ENCODE results near the gene ZNF394.

ZNF394 gene

DNA sequence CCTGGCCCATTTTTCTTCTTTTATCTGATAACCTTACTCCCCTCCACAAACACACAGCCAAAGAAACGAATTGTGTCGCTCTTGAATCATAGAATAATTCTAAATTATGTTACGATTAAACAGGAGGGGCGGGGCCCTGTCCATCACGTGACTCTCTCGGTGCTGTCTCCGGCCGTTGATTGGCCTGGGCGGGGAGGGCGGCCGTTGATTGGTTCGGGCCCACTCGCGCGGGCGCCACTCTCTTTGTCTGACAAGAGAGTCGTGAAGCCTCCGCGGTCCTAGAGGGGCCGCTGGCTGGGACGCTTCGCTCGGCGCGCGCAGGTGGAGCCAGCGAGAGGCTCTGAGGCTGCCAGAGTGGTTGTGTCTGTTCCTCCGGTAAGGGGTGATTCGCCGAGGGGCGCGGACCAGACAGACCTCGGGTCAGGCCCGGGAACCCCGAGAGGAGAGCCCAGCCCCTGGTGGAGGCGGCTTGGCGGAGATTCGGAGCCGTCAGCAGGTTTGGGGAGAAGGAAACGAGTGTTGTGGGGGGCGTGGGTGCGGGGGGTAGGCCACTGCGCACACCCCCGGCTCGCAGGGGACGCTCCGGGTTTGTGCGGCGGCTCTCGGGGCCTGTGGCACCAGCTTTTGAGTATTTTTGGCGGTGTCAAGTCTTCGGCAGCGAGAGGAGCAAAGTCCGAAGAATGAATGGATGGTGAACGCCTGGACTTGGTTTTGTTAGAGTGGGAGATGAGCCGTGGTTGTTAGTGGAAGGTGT, 27.3 kb downstream of the ZNF394 start, which contains the start of gene ZNF789:
Gene ZNF789, plus strand, starts transcription at position 330 of the 754 bp plus-strand sequence. CDS start 3,567 bp downstream, outside the sequence.
- Histone ChIP-seq H3K36me3 (peaks cover 12% of the 10 kb centered on the region), H3K27ac (peak within 1 kb of the TSS; percentile 95), H3K27me3 (ENCODE audit: insufficient read depth, low read depth, severe bottlenecking) (no peaks in the 10 kb centered on the region), H3K9me3 (ENCODE audit: severe bottlenecking) (no peaks in the 10 kb centered on the region), H3K4me3 (ENCODE audit: low read depth, low read length) (peak within 1 kb of the TSS; percentile 95)
- peak; percentile 97 for DNase-seq
- TF ChIP-seq, protein P1, sequence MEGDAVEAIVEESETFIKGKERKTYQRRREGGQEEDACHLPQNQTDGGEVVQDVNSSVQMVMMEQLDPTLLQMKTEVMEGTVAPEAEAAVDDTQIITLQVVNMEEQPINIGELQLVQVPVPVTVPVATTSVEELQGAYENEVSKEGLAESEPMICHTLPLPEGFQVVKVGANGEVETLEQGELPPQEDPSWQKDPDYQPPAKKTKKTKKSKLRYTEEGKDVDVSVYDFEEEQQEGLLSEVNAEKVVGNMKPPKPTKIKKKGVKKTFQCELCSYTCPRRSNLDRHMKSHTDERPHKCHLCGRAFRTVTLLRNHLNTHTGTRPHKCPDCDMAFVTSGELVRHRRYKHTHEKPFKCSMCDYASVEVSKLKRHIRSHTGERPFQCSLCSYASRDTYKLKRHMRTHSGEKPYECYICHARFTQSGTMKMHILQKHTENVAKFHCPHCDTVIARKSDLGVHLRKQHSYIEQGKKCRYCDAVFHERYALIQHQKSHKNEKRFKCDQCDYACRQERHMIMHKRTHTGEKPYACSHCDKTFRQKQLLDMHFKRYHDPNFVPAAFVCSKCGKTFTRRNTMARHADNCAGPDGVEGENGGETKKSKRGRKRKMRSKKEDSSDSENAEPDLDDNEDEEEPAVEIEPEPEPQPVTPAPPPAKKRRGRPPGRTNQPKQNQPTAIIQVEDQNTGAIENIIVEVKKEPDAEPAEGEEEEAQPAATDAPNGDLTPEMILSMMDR (IDR thresholded peaks at IDR 0.05; ENCODE audit: low read depth, low read length), result no peak

DNA sequence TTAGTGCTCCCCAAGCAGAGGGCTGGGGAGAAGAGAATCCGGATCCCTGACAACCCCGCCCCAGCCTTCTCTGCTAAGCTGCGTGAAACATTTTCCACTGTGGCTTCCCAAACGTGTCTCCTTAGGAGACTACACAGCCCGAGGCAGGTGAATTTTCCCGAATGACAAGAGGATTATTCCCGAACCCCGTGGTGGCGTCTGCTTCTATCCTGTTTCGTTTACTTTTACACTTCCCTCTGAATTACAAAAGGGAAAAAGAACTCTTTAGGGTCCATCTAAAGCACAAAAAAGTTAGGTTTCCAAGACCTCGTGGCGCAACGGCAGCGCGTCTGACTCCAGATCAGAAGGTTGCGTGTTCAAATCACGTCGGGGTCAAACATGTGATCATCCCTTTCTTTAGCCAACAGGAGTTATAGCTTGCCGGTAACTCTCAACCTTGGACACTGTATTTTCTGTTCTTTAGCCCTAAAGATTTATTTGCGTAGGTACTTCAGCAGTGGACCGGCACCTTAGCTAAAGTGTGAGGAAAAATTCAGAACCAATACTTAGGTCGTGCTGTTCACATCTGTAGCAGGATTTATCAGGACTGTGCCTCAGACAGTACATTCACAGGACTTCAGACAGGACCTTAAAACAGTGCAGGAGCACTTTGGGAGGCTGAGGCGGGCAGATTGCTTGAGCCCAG, 30.6 kb downstream of the ZNF394 start:
- Histone ChIP-seq H3K4me3 (ENCODE audit: low read depth, low read length) (no peak overlapping the region), H3K27ac (no peak overlapping the region), H3K27me3 (ENCODE audit: insufficient read depth, low read depth, severe bottlenecking) (no peaks in the 10 kb centered on the region), H3K9me3 (ENCODE audit: severe bottlenecking) (no peaks in the 10 kb centered on the region), H3K36me3 (peaks cover 2% of the 10 kb centered on the region)
- no peak for DNase-seq
- TF ChIP-seq, protein P1 (IDR thresholded peaks at IDR 0.05; ENCODE audit: low read depth, low read length), result no peak

DNA sequence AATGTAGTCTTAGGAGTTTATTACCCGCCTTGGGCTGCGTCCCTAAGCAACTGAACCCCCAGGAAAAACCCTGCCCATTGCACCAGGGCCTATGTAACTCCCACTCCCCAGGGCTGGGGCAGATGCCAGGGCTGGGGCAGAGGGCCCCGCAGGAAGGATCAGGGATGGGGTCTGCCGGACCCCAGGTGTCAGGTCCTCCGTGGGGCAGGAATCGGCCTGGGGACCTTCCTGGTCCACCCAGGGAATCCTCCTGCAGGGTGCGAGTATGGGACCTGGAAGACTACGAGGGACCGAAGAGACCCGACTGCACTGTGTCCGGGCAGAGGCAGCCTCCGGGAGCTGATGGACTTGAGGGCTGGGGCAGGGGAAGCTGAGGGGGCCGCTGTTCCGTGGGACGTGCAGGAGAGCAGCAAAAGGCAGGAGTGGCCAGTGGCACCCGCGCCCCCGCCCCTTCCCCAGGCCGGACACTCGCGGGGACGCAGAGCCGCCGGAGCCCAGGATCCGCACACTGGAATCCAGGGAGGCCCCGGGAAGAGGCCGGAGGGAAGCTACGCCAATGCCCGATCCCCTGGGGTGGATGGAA, 31.7 kb downstream of the ZNF394 start:
- Histone ChIP-seq H3K27ac (no peak overlapping the region), H3K9me3 (ENCODE audit: severe bottlenecking) (no peaks in the 10 kb centered on the region), H3K36me3 (peaks cover 13% of the 10 kb centered on the region), H3K27me3 (ENCODE audit: insufficient read depth, low read depth, severe bottlenecking) (no peaks in the 10 kb centered on the region), H3K4me3 (ENCODE audit: low read depth, low read length) (no peak overlapping the region)
- DNase-seq, result no peak
- TF ChIP-seq, protein P1 (IDR thresholded peaks at IDR 0.05; ENCODE audit: low read depth, low read length), result no peak

DNA sequence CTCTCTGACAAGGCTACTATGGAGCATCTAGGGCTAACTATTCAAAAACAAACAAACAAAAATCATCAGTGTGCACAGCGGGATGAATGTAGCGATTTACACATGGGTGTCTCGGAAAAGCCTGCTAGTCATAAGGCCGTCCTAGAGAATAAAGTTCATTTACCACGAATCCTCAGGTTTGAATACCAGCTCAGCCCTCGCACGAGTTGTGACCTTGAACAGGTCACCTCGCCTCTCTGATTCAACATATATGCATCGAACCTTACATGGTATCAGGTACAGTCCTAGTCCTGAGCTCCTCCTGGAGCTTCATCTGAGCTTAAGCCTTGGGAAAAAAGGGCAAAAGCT, 34.7 kb downstream of the ZNF394 start:
- H3K4me3 ChIP-seq (ENCODE audit: low read depth, low read length), result peak overlapping the region; percentile 69
- TF ChIP-seq, protein P1 (IDR thresholded peaks at IDR 0.05; ENCODE audit: low read depth, low read length), result no peak
- no peaks in the 10 kb centered on the region for H3K9me3 ChIP-seq (ENCODE audit: severe bottlenecking)
- peak overlapping the region; percentile 91 for H3K27ac ChIP-seq
- no peak for DNase-seq
- H3K27me3 ChIP-seq (ENCODE audit: insufficient read depth, low read depth, severe bottlenecking), result no peaks in the 10 kb centered on the region
- H3K36me3 ChIP-seq, result peaks cover 36% of the 10 kb centered on the region

DNA sequence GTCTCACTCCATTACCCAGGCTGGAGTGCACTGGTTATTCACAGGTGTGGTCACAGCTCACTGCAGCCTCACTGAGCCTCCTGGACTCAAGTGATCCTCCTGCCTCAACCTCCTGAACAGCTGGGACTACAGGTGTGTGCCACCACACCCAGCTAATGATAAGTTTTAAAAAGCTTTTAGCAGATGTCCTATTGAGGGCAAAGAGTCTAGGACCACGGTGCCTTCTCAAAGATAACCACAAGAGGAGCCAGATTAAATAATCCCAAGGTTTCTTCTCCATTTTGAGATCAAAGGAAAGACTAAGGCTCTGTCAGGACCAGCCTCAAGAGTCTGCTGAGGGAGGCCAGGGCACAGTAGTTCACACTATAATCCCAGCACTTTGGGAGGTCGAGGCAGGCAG, 38.9 kb downstream of the ZNF394 start:
- TF ChIP-seq, protein P1 (IDR thresholded peaks at IDR 0.05; ENCODE audit: low read depth, low read length), result no peak
- Histone ChIP-seq H3K27me3 (ENCODE audit: insufficient read depth, low read depth, severe bottlenecking) (no peaks in the 10 kb centered on the region), H3K36me3 (peaks cover 77% of the 10 kb centered on the region), H3K4me3 (ENCODE audit: low read depth, low read length) (no peak overlapping the region), H3K9me3 (ENCODE audit: severe bottlenecking) (no peaks in the 10 kb centered on the region), H3K27ac (no peak overlapping the region)
- no peak for DNase-seq

Measured in WERI-Rb-1 (cell line).